HTR-8/SVneo (cell line): Measurements from ENCODE around the gene UBE2E2.

ENCODE experiments used
- DNase-seq: peaks from one replicate; pipeline ENCODE4 v3.0.0; 2011; ENCODE audit warnings: low spot score, mixed read lengths; ENCODE audit not compliant: insufficient read length
- FAIRE-seq: peaks from 2 replicates; lab custom pipeline; 2011; peaks lifted over from hg19 to GRCh38; lab: Jason Lieb, UNC

Gene UBE2E2

GRCh38 chr3:23270423-23270822, 67.3 kb downstream of the UBE2E2 start:
- DNase-seq (no peak), FAIRE-seq (no peak)

- no peak for DNase-seq
- FAIRE-seq, result no peak
Observed at GRCh38 chr3:23271876-23272741, 69.0 kb downstream of the UBE2E2 start.

GRCh38 chr3:23272820-23273219, 69.7 kb downstream of the UBE2E2 start:
- no peak for DNase-seq

DNA sequence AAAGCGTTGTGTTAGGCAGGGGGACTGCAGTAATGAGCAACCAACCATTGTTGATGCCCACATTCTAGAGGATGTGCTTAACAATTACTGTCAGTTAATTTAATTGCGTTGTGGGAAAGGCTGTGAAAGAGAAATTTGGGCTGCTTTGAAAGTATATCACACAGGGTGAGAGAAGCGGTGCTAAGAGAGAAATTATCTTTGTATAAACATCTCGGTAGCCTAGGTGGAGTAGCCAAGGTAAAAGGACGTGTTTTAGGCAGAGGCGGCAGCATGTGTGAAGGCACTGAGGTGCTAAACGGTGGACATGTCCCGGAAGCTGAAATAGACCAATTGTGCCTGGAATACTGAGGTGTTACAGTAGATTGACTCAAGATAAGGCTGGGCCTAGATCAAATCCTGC, 71.9 kb downstream of the UBE2E2 start:
- no peak for FAIRE-seq
- DNase-seq, result no peak

More at GRCh38 chr3:23272820-23273219, 69.7 kb downstream of the UBE2E2 start:
- no peak for FAIRE-seq

DNA sequence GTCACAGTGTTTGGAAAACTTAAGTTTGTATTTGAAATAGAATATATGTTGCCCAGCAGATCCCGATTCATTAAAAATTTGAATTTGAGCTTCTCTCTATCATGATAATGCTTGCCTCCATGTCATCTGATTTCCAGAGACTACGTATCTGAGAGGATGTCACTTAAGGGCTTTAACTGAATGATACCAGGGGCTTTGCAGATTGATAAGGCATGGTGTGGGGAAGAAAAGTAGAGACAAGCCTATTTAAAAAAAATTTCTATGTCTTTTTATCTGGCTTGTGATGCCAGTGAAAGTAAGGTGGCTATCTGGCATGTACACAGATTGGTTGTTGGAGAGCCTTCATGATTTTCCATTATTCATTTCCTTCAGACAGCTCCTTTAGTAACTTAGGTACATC, 72.7 kb downstream of the UBE2E2 start:
- DNase-seq (no peak), FAIRE-seq (no peak)

- no peak for FAIRE-seq
- no peak for DNase-seq
Observed at GRCh38 chr3:23276913-23277658, 74.0 kb downstream of the UBE2E2 start.

- DNase-seq (no peak), FAIRE-seq (no peak)
Observed at GRCh38 chr3:23277688-23278087, 74.6 kb downstream of the UBE2E2 start.

GRCh38 chr3:23283625-23284024, 80.5 kb downstream of the UBE2E2 start:
- DNase-seq (no peak), FAIRE-seq (no peak)

DNA sequence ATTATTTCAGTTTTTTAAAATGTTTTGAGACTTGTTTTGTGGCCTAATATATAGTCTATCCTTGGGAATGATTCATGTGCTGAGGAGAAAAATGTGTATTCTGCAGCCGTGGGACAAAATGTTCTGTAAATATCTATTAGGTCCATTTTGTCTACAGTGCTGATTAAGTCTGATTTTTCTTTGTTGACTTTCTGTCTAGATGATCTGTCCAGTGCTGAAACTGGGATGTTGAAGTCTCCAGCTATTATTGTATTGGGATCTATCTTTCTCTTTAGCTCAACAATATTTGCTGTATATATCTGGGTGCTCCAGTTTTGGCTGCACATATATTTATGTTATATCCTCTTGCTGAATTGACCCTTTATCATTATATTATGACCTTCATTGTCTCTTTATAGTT, 85.2 kb downstream of the UBE2E2 start:
- FAIRE-seq, result no peak
- DNase-seq, result no peak

DNA sequence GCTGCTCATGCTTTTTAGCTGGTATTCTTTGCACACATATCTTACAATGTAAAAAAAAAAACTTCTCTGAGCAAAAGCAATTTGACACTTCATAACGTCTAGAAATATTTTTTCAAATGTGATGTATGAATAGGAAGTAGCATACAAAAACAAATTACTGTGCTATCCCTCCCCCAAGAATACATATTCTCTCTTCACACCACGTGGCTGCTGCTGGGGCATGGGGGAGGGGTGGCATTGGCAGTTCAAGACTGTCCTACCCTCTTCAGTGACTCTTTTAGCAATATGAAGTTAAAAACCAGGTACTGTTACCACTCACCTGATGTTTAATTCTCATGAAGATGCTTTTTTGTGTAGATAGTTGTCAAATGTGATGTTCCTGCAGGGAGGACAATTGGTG, 85.6 kb downstream of the UBE2E2 start:
- DNase-seq (no peak), FAIRE-seq (no peak)

DNA sequence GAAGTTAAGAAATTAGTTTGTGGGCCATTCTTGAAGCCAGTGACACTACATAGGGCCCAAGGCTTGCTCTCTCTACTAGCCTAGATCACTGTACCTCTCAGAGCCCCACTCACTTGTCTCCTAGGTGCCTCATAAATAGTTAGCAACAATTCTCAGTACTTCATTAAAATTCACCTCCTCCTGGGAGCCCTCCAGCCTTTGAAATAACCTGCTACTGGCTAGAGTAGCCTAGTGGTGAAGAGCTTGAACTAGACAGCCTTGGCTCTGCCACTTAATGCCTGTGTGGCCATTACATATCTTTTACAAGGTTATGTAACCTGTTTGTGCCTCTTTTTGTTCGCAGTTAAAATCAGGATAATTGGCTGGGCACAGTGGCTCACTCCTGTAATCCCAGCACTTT, 89.3 kb downstream of the UBE2E2 start:
- no peak for FAIRE-seq
- DNase-seq, result no peak

DNA sequence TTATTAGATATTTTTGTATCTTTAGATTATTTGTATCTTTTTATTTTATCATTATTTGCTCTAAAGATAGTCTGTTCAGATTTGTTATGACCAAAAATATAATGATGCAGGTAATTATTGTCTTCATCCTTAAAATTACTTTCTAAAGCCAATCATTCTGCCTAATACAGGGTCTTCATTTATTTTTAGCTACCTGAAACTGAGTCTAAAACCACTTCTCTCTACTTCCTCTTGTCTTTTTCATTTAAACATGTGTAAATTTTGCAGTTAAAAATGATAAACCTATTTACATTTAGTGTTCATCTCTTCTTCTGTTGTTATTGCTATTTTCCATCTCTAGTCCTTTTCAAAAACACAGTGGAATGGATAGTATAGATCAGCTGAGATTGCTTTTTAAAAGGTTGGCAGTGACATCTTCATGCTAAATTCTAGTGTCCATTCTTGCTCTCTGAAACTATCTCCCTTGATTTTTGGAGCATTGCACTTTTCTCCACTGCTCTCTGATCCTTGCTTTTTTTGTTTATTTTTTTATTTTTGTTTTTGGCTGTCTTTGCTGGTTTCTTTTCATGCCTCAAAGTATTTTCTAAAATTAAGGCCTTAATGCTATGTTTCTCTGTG, 91.8 kb downstream of the UBE2E2 start:
- FAIRE-seq (no peak), DNase-seq (no peak)

GRCh38 chr3:23301819-23302218, 98.7 kb downstream of the UBE2E2 start:
- FAIRE-seq (no peak), DNase-seq (no peak)

DNA sequence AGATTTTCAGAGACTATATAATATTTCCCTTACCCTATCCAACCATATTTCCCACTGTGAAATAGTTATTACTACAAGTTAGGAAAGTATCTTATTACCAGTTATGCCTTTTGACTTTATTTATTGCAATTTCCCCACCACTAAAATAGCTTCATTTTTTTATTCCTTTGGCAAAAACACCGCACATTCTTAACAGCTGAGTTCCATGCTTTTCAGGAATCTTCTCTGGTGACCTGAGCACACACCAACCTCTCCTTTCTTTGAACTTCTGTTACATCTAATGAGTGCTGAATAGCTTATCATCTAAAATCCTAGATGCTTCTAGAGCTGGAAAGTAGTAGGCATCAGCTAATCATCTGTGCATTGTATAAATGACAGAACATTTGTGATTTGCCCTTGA, 99.1 kb downstream of the UBE2E2 start:
- FAIRE-seq (no peak), DNase-seq (no peak)

DNA sequence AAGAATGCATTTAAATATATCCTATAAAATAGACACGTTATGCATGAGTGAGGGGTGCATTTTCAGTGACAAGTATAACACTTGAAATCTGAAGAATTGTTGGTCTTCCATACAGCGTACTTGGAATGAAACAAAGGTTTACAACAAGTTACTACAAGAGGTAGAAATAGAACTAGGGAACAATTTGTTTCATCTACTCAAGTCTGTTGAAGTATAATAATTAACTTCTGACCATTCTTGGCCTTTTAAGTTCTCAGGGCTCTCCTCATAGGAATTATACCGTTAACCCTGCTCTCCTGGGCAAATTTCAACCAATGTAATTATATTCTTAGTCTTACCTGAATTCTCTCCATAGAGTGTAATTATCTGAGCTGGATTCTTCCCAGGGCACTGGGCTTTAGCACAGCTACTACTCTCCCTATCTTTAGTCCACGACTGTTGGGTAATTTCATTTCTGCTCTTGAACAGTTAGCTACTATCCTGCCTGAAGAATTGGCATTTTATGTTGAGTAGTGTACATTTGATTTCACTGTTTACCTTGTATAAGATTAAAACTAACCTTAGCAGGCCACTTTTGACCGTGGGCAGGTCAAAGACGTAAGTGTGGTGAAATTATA, 100.6 kb downstream of the UBE2E2 start:
- no peak for DNase-seq
- FAIRE-seq, result no peak

DNA sequence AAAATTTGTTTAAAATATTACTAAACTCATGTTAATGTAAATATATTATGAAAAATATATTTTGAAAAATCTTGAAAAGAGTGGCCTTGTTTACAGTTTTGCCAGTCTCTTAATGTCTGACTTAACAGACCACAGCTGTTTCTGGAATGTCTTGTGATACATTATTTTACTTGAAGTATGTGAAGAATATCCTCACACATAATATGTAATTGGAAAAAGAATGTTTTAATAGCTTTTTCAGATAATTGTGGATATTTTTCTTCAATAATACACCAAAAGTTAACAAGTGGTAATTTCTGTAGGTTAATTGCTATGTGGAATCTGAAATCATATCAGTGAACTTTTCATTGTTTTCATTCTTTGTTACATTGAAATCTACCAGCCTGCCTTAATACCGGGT, 101.3 kb downstream of the UBE2E2 start:
- DNase-seq, result no peak
- FAIRE-seq, result no peak

- DNase-seq (no peak), FAIRE-seq (no peak)
Observed at GRCh38 chr3:23308986-23309625, 106.0 kb downstream of the UBE2E2 start.

- FAIRE-seq, result no peak
- no peak for DNase-seq
Observed at GRCh38 chr3:23312866-23313265, 109.7 kb downstream of the UBE2E2 start.

GRCh38 chr3:23314981-23315762, 112.0 kb downstream of the UBE2E2 start:
- FAIRE-seq, result no peak
- no peak for DNase-seq
